HCT116 (cell line): ENCODE measurements around the gene STEAP1. TPM values are rescaled to one million over a fixed set of nuclear protein-coding genes. Genes with fewer than 3 reads are reported as not detected.
"Not testable (repeated sequence)": the region's sequence is repeated elsewhere in the genome, so short reads cannot be mapped to it uniquely, and the experiment has no call there.

Experiments used
- ATAC-seq: fragments of 200-7000 bp; cut with Tn5 transposase; 2 replicates; pipeline ENCODE4 v1.9.1; 2020; ENCODE audit warnings: mild to moderate bottlenecking, moderate library complexity
- BruUV-seq: library from RNA; stranded (reverse); fragments of 400-500 nt; replicated peaks from 2 replicates; lab custom pipeline; 2021; lab: Mats Ljungman, UMichigan
- CTCF ChIA-PET: fragments of 300-600 bp; sonication (Branson Sonifier 250); formaldehyde crosslinking; loops from one replicate; lab custom pipeline; 2021; ENCODE audit warnings: antibody characterized with exemption; lab: Charles Lee
- POLR2A ChIA-PET: fragments of 300-600, 350-600 bp; sonication (Branson Sonifier 250); formaldehyde crosslinking; loops from one replicate; lab custom pipeline; 2021; ENCODE audit warnings: antibody characterized with exemption; lab: Charles Lee
- RAD21 ChIA-PET, 2 experiments: fragments of 300-600 bp; sonication (Branson Sonifier 250); formaldehyde crosslinking; loops; one replicate each; lab custom pipeline; 2023; ENCODE audit warnings: low total read pairs in 2 of 2; ENCODE audit not compliant: uncharacterized antibody in 2 of 2, unreplicated experiment in 2 of 2, low non-redundant PET in 1 of 2; lab: Charles Lee
- DNase-seq: peaks from one replicate; pipeline ENCODE4 v3.0.0-alpha.2; 2010; ENCODE audit warnings: low read depth, low spot score
- H2AFZ ChIP-seq: fragments of 200-600 bp; shearing (Covaris generic), sonication (generic); 2 replicates; pipeline ENCODE4 v1.6.1; 2017; ENCODE audit warnings: low read depth, mixed run types, mixed read lengths, antibody characterized with exemption, low read length; ENCODE audit not compliant: poor library complexity, severe bottlenecking
- H3K27ac ChIP-seq: 2 replicates; pipeline ENCODE4 v1.5.1; 2012; ENCODE audit warnings: low read depth, low read length
- H3K27me3 ChIP-seq: fragments of 200-600 bp; sonication (generic); 2 replicates; pipeline ENCODE4 v1.6.1; 2016; ENCODE audit warnings: mixed run types, low read length, mixed read lengths; ENCODE audit not compliant: insufficient read depth
- H3K36me3 ChIP-seq, 2 experiments: fragments of 200-500 bp in 1 of 2; fragments of 200-600 bp in 1 of 2; sonication (Bioruptor generic) in 1 of 2; sonication (generic) in 1 of 2; 2 replicates each; pipeline versions ENCODE4 v1.5.1 to v1.6.1; 2014 to 2016; ENCODE audit warnings: low read length in 2 of 2, inconsistent platforms in 1 of 2, mixed read lengths in 1 of 2, mixed run types in 1 of 2; ENCODE audit not compliant: insufficient read depth in 2 of 2, control insufficient read depth in 1 of 2
- H3K4me1 ChIP-seq, 2 experiments: fragments of 200-600 bp in 1 of 2; sonication (generic) in 1 of 2; 2 replicates each; pipeline versions ENCODE4 v1.5.1 to v1.6.1; 2012 to 2017; ENCODE audit warnings: low read length in 2 of 2, inconsistent platforms in 1 of 2, mild to moderate bottlenecking in 1 of 2, mixed read lengths in 1 of 2, mixed run types in 1 of 2, moderate library complexity in 1 of 2; ENCODE audit not compliant: insufficient read depth in 2 of 2, control insufficient read depth in 1 of 2
- H3K4me2 ChIP-seq: fragments of 200-600 bp; sonication (generic); 2 replicates; pipeline ENCODE4 v1.6.1; 2017; ENCODE audit warnings: mixed run types, low read length, mixed read lengths
- H3K4me3 ChIP-seq, 2 experiments: fragments of 200-600 bp in 1 of 2; sonication (generic) in 1 of 2; replicated peaks in 1 of 2; 2 replicates each; pipeline ENCODE4 v1.5.1; 2011 to 2016; ENCODE audit warnings: low read length in 2 of 2, control low read depth in 1 of 2, low read depth in 1 of 2, mild to moderate bottlenecking in 1 of 2, mixed read lengths in 1 of 2, mixed run types in 1 of 2
- H3K79me2 ChIP-seq: fragments of 200-600 bp; sonication (generic); 2 replicates; pipeline ENCODE4 v1.6.1; 2017; ENCODE audit warnings: mild to moderate bottlenecking, mixed run types, low read length, moderate library complexity, mixed read lengths; ENCODE audit not compliant: insufficient read depth
- H3K9ac ChIP-seq: fragments of 200-600 bp; sonication (generic); 2 replicates; pipeline ENCODE4 v1.6.1; 2016; ENCODE audit warnings: low read length, mixed read lengths
- H3K9me2 ChIP-seq: fragments of 200-600 bp; sonication (generic), shearing (Covaris generic); 2 replicates; pipeline ENCODE4 v1.6.1; 2017; ENCODE audit warnings: mixed run types, mild to moderate bottlenecking, moderate library complexity; ENCODE audit not compliant: insufficient read depth
- H3K9me3 ChIP-seq, 2 experiments: fragments of 200-500 bp in 1 of 2; fragments of 200-600 bp in 1 of 2; sonication (Bioruptor generic) in 1 of 2; sonication (generic) in 1 of 2; 2 replicates each; pipeline ENCODE4 v1.6.1; 2014 to 2017; ENCODE audit warnings: low read length in 2 of 2, mixed read lengths in 2 of 2, inconsistent platforms in 1 of 2, low read depth in 1 of 2, mild to moderate bottlenecking in 1 of 2, mixed run types in 1 of 2, moderate library complexity in 1 of 2; ENCODE audit not compliant: control insufficient read depth in 1 of 2, insufficient read depth in 1 of 2
- H4K20me1 ChIP-seq: fragments of 200-600 bp; sonication (generic), shearing (Covaris generic); 2 replicates; pipeline ENCODE4 v1.6.1; 2017; ENCODE audit warnings: mixed run types, mild to moderate bottlenecking, moderate library complexity; ENCODE audit not compliant: insufficient read depth
- CTCF ChIP-seq, 3 experiments: fragments of 200-600 bp in 1 of 3; sonication (generic) in 1 of 3; IDR thresholded peaks in 2 of 3; conservative IDR thresholded peaks in 1 of 3; 2 replicates each; pipeline ENCODE4 v1.5.1; 2012 to 2017; ENCODE audit warnings: low read depth in 2 of 3, low read length in 2 of 3, antibody characterized with exemption in 1 of 3, borderline replicate concordance in 1 of 3, control low read depth in 1 of 3, mild to moderate bottlenecking in 1 of 3, mixed read lengths in 1 of 3, mixed run types in 1 of 3, moderate library complexity in 1 of 3; ENCODE audit not compliant: insufficient read depth in 1 of 3
- RAD21 ChIP-seq: IDR thresholded peaks from 2 replicates; pipeline ENCODE4 v1.6.1; 2012; ENCODE audit warnings: low read depth, mild to moderate bottlenecking
- intact Hi-C: fragments of 100-400 bp; cut with micrococcal nuclease; formaldehyde crosslinking; loops from 2 replicates; pipeline ENCODE4 v1.10.0; 2022
- total RNA-seq: library from RNA; stranded (reverse); gene quantifications from one replicate; pipeline ENCODE4 v1.2.1, GENCODE V29; 2021; ENCODE audit not compliant: unreplicated experiment

STEAP1 gene
- total RNA-seq, 1 experiment from 2014 or later, result 18.8 TPM

- H3K9me3 ChIP-seq, H3K9me2 ChIP-seq, H4K20me1 ChIP-seq, H3K9ac ChIP-seq, intact Hi-C loops, H2AFZ ChIP-seq, RAD21 ChIA-PET, DNase-seq, ATAC-seq, H3K4me3 ChIP-seq, H3K27me3 ChIP-seq, H3K4me2 ChIP-seq, H3K36me3 ChIP-seq, H3K27ac ChIP-seq, POLR2A ChIA-PET, CTCF ChIA-PET, BruUV-seq, H3K4me1 ChIP-seq, H3K79me2 ChIP-seq: not testable (repeated sequence)
These were observed 22.5 kb upstream of the STEAP1 start for GRCh38 chr7:90131746-90132145.

- intact Hi-C loops, H3K27me3 ChIP-seq, H3K36me3 ChIP-seq, CTCF ChIA-PET, H3K9me3 ChIP-seq, H2AFZ ChIP-seq, H3K9ac ChIP-seq, H4K20me1 ChIP-seq, POLR2A ChIA-PET, H3K4me1 ChIP-seq, DNase-seq, H3K27ac ChIP-seq, H3K4me3 ChIP-seq, BruUV-seq, H3K79me2 ChIP-seq, H3K4me2 ChIP-seq, H3K9me2 ChIP-seq, ATAC-seq, RAD21 ChIA-PET: not testable (repeated sequence)
These were observed 6.9 kb upstream of the STEAP1 start for GRCh38 chr7:90147079-90147960.

- H2AFZ ChIP-seq, POLR2A ChIA-PET, H3K27me3 ChIP-seq, H4K20me1 ChIP-seq, H3K4me2 ChIP-seq, H3K9ac ChIP-seq, H3K9me3 ChIP-seq, DNase-seq, H3K4me3 ChIP-seq, H3K36me3 ChIP-seq, H3K27ac ChIP-seq, RAD21 ChIA-PET, H3K9me2 ChIP-seq, H3K4me1 ChIP-seq, BruUV-seq, CTCF ChIA-PET, H3K79me2 ChIP-seq: not testable (repeated sequence)
- ATAC-seq, result peak; percentile 57
- TF ChIP-seq CTCF (IDR thresholded peaks at IDR 0.05 in 2 of 3, conservative IDR thresholded peaks at IDR 0.05 in 1 of 3; ENCODE audit: borderline replicate concordance in 1 of 3, insufficient read depth in 1 of 3, low read depth in 2 of 3, low read length in 2 of 3) (peak; percentile 30 to 54 (median 46); a peak in 5 of 6 replicates), RAD21 (peak; percentile 66)
- intact Hi-C loops, result loop anchor here (2.0 kb wide), 1 partner anchor 1907 kb away; no protein-coding TSS in a partner anchor
These were observed 4.8 kb upstream of the STEAP1 start for GRCh38 chr7:90149428-90149827.
